Fibroblast of lung (primary cell): ENCODE results near the gene ANGPTL8.

Experiments used
- EZH2 ChIP-seq: IDR thresholded peaks from 2 replicates; pipeline ENCODE4 v1.5.1; 2012; ENCODE audit warnings: low read length, control low read depth, mild to moderate bottlenecking; ENCODE audit errors: missing control alignments
- TF ChIP-seq, protein P1 (sequence below), 2 donors: IDR thresholded peaks in 1 of 2; conservative IDR thresholded peaks in 1 of 2; 1 replicate in 1 of 2; 2 replicates in 1 of 2; pipeline ENCODE4 v1.5.1; 2011 to 2012; ENCODE audit warnings: low read length in 2 of 2, control low read depth in 1 of 2, inconsistent platforms in 1 of 2, low read depth in 1 of 2, mild to moderate bottlenecking in 1 of 2

DNA sequence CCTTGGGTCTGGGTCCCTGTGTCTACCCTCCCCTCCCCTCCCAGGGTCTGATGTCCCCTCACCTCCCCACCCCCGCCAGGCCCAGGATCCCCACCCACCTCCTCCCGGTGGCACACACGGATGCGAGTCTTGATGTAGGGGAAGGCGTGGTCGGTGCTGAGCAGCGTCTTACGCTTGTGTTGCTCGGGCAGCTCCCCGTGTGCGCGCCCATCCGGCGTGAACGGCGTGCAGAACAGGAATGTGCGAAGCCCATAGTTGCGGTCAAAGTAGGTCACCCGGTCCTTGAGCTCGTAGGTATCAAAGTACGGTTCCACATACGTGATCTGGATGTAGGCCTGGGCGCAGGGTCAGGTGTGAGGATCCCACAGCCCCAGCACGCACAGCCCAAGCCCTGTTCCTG, 37.6 kb upstream of the ANGPTL8 start:
- TF ChIP-seq, protein P1, sequence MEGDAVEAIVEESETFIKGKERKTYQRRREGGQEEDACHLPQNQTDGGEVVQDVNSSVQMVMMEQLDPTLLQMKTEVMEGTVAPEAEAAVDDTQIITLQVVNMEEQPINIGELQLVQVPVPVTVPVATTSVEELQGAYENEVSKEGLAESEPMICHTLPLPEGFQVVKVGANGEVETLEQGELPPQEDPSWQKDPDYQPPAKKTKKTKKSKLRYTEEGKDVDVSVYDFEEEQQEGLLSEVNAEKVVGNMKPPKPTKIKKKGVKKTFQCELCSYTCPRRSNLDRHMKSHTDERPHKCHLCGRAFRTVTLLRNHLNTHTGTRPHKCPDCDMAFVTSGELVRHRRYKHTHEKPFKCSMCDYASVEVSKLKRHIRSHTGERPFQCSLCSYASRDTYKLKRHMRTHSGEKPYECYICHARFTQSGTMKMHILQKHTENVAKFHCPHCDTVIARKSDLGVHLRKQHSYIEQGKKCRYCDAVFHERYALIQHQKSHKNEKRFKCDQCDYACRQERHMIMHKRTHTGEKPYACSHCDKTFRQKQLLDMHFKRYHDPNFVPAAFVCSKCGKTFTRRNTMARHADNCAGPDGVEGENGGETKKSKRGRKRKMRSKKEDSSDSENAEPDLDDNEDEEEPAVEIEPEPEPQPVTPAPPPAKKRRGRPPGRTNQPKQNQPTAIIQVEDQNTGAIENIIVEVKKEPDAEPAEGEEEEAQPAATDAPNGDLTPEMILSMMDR (conservative IDR thresholded peaks at IDR 0.05 in 1 of 2, IDR thresholded peaks at IDR 0.05 in 1 of 2; ENCODE audit: low read depth in 1 of 2, low read length in 2 of 2): no peak
- TF ChIP-seq EZH2: no peak
